Measurements from ENCODE around the gene HNRNPL. TPM values are rescaled to one million over a fixed set of nuclear protein-coding genes. Genes with fewer than 3 reads are reported as not detected.

Gene HNRNPL
- total RNA-seq, 4 donors from 2014 or later, result 138 to 180 (median 169) TPM

GRCh38 chr19:38842439-38843174, 7.2 kb downstream of the HNRNPL start:
- TF ChIP-seq, protein P1, sequence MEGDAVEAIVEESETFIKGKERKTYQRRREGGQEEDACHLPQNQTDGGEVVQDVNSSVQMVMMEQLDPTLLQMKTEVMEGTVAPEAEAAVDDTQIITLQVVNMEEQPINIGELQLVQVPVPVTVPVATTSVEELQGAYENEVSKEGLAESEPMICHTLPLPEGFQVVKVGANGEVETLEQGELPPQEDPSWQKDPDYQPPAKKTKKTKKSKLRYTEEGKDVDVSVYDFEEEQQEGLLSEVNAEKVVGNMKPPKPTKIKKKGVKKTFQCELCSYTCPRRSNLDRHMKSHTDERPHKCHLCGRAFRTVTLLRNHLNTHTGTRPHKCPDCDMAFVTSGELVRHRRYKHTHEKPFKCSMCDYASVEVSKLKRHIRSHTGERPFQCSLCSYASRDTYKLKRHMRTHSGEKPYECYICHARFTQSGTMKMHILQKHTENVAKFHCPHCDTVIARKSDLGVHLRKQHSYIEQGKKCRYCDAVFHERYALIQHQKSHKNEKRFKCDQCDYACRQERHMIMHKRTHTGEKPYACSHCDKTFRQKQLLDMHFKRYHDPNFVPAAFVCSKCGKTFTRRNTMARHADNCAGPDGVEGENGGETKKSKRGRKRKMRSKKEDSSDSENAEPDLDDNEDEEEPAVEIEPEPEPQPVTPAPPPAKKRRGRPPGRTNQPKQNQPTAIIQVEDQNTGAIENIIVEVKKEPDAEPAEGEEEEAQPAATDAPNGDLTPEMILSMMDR (IDR thresholded peaks at IDR 0.05), result no peak
- ATAC-seq (ENCODE audit: low FRiP score), result no peak
- DNase-seq (ENCODE audit: low spot score), result no peak

- ATAC-seq (ENCODE audit: low FRiP score), result no peak
- TF ChIP-seq, protein P1 (IDR thresholded peaks at IDR 0.05), result no peak
Observed at GRCh38 chr19:38841787-38842438, 7.9 kb downstream of the HNRNPL start.

GRCh38 chr19:38841180-38841766, 8.5 kb downstream of the HNRNPL start:
- no peak for ATAC-seq (ENCODE audit: low FRiP score)
- TF ChIP-seq, protein P1 (IDR thresholded peaks at IDR 0.05), result no peak

More at GRCh38 chr19:38841787-38842438, 7.9 kb downstream of the HNRNPL start:
- no peak for DNase-seq (ENCODE audit: low spot score)

GRCh38 chr19:38840583-38840968, 9.2 kb downstream of the HNRNPL start:
- DNase-seq (ENCODE audit: low spot score) (no peak), ATAC-seq (ENCODE audit: low FRiP score) (no peak)
- TF ChIP-seq, protein P1 (IDR thresholded peaks at IDR 0.05), result no peak

More at GRCh38 chr19:38841180-38841766, 8.5 kb downstream of the HNRNPL start:
- no peak for DNase-seq (ENCODE audit: low spot score)

- TF ChIP-seq, protein P1 (IDR thresholded peaks at IDR 0.05), result no peak
- no peak for ATAC-seq (ENCODE audit: low FRiP score)
- DNase-seq (ENCODE audit: low spot score), result no peak
Observed at GRCh38 chr19:38839816-38840582, 9.8 kb downstream of the HNRNPL start.

DNA sequence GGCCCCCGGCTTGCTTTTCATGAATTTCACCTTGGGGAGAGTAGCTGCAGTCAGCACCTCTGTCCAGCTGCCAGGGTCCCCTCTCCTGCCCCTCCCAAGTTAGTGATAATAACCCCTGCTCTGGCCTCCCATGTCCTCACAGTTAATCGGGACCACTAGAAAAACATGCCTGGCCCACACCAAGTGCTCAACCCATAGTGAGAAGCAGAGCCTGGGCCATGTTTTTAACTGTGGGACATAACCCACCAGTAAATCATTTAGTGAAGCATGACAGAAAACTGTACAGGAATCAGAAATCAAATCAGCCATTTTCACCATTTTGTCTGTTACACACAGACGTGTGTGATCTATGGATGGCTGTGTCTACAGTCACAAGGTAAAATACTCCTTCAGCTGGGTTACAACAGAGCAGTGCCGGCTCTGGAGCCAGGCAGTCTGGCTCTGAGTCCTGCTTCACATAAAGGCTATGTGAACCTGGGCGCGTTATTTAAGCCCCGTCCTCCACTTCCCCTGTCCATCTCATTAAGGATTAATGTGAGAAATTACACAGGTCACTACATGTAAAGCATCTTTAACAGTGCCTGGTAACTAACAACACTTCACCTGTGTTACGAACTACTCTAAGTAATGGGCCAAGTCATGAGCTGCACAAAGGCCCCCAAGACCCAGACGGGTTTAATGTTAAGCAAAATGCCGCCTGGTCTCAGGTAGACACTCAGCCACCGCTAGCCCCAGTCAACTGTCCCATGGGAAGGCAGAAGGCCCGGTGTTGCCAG, 10.6 kb downstream of the HNRNPL start:
- DNase-seq (ENCODE audit: low spot score) (no peak), ATAC-seq (ENCODE audit: low FRiP score) (no peak)
- TF ChIP-seq, protein P1 (IDR thresholded peaks at IDR 0.05), result no peak
